HG02970 (cell line): ENCODE data around the gene NR4A1.
A peak's percentile ranks its signal among the peaks of the same experiment; 100 is the strongest.

Source experiments
- ATAC-seq: cut with Tn5 transposase; IDR thresholded peaks from one replicate; pipeline ENCODE4 v1.9.1; 2021; ENCODE audit warnings: mild to moderate bottlenecking, moderate library complexity, moderate number of reproducible peaks; ENCODE audit not compliant: unreplicated experiment, low FRiP score

Gene NR4A1

GRCh38 chr12:52015532-52016041 lies 35.7 kb upstream of the NR4A1 start:
- no peak for ATAC-seq

GRCh38 chr12:52018433-52019112 lies 32.7 kb upstream of the NR4A1 start:
- ATAC-seq = no peak

- no peak for ATAC-seq
These were observed 32.0 kb upstream of the NR4A1 start for GRCh38 chr12:52019113-52019770.

- no peak for ATAC-seq
These were observed 30.5 kb upstream of the NR4A1 start for GRCh38 chr12:52020539-52021336.

- ATAC-seq = no peak
These were observed 28.4 kb upstream of the NR4A1 start for GRCh38 chr12:52022841-52023181.

GRCh38 chr12:52023182-52023975 lies 27.9 kb upstream of the NR4A1 start:
- no peak for ATAC-seq

GRCh38 chr12:52023976-52024688 lies 27.1 kb upstream of the NR4A1 start:
- no peak for ATAC-seq

GRCh38 chr12:52024845-52025230 lies 26.4 kb upstream of the NR4A1 start:
- no peak for ATAC-seq

GRCh38 chr12:52026263-52026662 lies 25.0 kb upstream of the NR4A1 start:
- ATAC-seq = no peak

GRCh38 chr12:52027085-52027843 lies 24.0 kb upstream of the NR4A1 start:
- ATAC-seq = no peak

- ATAC-seq = no peak
These were observed 21.6 kb upstream of the NR4A1 start for GRCh38 chr12:52029685-52030084.

GRCh38 chr12:52032446-52032803 lies 18.8 kb upstream of the NR4A1 start:
- ATAC-seq = no peak

- peak; percentile 74 for ATAC-seq
These were observed 18.3 kb upstream of the NR4A1 start for GRCh38 chr12:52032804-52033445.

GRCh38 chr12:52033446-52034140 lies 17.6 kb upstream of the NR4A1 start:
- no peak for ATAC-seq

GRCh38 chr12:52035190-52035589 lies 16.1 kb upstream of the NR4A1 start:
- no peak for ATAC-seq

- ATAC-seq = no peak
These were observed 15.3 kb upstream of the NR4A1 start for GRCh38 chr12:52035926-52036325.

GRCh38 chr12:52036587-52037171 lies 14.6 kb upstream of the NR4A1 start:
- ATAC-seq = no peak
